HG02623 (cell line): Measurements from ENCODE around the gene FBXW5.
A peak's percentile ranks its signal among the peaks of the same experiment; 100 is the strongest.

Experiments used
- ATAC-seq: cut with Tn5 transposase; IDR thresholded peaks from one replicate; pipeline ENCODE4 v1.9.1; 2021; ENCODE audit warnings: moderate library complexity; ENCODE audit not compliant: unreplicated experiment

FBXW5 gene

DNA sequence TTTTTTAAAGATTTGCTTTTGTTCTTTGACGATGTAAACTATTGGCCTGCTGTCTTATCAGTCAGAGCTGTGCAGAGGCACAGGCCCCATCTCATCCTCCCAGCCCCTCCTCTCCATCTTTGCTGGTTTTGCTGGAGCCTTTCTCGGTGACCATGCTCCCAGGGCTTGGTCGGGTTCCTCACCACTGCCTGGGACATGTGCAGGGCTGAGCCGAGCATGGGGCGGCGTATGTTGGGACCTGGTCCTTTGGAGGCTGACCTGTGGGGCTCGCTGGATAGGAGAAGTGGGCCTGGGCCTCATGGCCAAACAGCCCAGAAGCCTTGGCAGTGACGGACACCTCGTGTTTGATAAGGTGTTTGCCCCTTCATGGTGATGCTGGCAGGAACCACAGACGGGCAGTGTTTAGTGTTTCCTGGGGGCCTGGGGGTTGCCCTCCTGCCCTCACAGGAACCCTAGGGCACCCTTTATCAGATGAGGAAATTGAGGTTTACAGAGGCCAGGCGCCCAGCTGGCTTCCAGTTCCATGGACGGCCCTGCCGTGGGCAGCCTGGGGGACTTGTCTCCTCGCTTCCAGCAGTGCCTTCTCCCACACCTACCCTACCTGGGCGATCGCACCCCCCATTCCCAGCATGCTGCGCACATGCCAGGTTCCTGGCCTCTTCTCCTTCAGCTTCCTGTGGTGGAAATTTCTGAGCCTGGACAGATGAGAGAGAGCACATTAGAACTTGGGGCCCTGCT is 30.7 kb downstream of the FBXW5 start:
- no peak for ATAC-seq

GRCh38 chr9:136910901-136911245 is 33.7 kb downstream of the FBXW5 start:
- ATAC-seq, result no peak

DNA sequence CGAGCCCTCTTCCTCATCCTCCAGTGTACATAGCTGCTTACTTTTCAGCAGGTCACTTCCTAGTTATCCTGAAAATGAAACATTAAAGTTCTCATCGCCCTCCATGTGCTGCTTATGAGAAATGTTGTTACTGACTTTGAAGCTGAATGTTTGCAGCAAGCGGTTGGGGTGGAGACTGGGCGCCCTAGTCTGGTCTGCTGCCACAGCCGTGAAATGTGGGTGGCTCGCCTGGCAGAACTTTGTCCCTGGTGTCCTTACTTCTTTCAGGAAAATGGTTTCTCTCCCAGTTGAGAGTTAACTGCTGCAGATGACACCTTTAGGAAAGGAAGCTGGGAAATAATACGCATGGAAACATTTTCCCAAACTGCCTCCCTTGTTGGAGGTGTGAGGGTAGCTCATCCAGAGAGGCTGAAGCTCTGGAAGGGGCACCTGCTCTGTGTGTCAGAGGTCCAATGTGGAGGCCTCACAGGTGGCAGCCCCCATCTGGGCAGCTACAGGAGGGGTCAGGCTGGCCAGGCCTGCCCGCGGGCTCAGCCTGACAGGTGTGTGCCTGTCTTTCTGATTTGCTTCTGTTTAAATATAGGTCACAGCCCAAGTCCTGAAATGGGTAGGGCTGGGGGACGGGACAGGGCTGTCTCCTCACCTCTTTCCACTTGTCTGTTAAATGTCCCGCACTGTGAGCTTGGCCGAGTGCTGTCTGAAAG is 34.2 kb downstream of the FBXW5 start:
- ATAC-seq, result no peak

- no peak for ATAC-seq
Observed at GRCh38 chr9:136907011-136907914, 37.3 kb downstream of the FBXW5 start.

- no peak for ATAC-seq
Observed at GRCh38 chr9:136906266-136906665, 38.3 kb downstream of the FBXW5 start.

GRCh38 chr9:136903041-136903554 is 41.4 kb downstream of the FBXW5 start:
- ATAC-seq, result no peak

DNA sequence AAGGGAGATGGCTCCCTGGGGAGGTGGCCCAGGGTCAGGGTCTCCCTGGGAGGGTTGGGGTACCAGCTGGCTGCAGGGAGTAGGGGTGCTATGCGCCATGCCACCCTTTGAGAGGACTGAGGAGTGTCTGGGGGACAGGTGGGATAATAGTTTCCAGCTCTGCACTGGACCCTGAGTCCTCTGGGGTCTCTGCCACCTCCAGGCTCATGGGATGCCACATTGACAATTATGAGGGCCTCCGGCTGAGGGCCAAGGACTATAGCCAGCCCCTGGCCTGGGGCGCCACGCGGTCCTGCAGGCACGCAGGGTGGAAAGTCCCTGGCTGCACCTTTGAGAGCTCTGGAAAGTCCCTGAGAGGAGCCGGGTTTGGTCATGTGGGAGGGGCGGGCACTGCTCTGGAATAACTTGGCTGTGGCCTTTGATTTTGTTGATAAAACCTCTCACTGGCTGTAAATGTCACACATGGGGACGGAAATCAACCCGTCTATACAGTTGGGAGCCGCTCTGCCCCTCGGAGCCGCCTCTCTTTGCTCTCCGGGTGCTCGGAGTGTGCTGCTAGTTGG is 42.2 kb downstream of the FBXW5 start:
- no peak for ATAC-seq

GRCh38 chr9:136901516-136902258 is 42.9 kb downstream of the FBXW5 start:
- no peak for ATAC-seq

DNA sequence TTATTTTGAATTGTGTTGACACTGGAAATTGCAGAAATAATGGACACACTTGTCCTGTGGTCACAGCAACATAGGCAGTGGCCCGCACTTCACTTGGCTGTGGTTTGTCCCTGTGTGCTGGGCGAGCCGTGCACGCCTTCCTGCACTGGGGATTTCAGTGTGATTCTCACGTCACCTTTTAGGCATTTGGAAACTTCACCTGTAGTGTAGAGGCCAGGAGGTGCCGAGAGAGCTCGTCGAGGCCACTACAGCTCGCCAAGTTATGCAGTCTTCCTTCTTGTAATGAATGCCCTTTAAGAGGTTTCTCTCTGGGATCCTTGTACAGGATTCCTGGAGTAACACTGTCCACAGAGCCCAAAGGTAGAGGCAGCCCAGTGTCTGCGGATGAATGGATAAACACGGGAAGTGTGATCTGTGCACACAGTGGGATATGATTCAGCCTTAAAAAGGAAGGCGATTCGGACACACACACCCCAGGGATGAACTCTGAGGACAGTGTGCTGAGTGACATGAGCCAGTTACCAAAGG is 43.5 kb downstream of the FBXW5 start:
- ATAC-seq, result no peak

DNA sequence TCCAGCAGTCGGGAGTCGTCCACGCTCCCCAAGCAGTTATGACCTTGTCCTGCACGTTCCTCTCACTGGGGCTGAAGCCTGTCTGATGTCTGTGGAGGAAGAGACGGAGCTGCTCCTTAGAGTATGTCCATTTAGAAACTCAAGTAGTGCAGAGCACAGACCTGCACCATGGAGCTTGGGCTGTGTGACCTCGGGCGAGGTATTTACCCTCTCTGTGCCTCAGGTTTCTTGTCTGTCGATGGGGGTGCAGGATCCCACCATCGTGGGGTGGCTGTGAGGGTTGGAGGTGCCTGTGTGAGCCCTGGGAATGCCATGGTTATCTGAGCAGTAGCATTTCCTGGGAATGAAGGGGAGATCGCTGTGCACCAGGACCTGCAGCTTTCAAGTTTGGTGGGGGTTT is 44.0 kb downstream of the FBXW5 start:
- no peak for ATAC-seq

- peak; percentile 43 for ATAC-seq
Observed at GRCh38 chr9:136899196-136899595, 45.3 kb downstream of the FBXW5 start.

- no peak for ATAC-seq
Observed at GRCh38 chr9:136898483-136899100, 45.9 kb downstream of the FBXW5 start.

- ATAC-seq, result no peak
Observed at GRCh38 chr9:136896027-136896426, 48.5 kb downstream of the FBXW5 start.

- ATAC-seq, result no peak
Observed at GRCh38 chr9:136890661-136891060, 53.9 kb downstream of the FBXW5 start.
